ENCODE data around the gene TMIGD3.

GRCh38 chr1:111483166-111483565 is 20.3 kb downstream of the TMIGD3 start:
- TF ChIP-seq CTCF (optimal IDR thresholded peaks at IDR 0.05 in 1 of 3, IDR thresholded peaks at IDR 0.05 in 1 of 3, conservative IDR thresholded peaks at IDR 0.05 in 1 of 3; ENCODE audit: extremely low read depth in 1 of 3, insufficient read depth in 2 of 3, low read length in 3 of 3) = no peak
- no peak for TF ChIP-seq EZH2 (IDR thresholded peaks at IDR 0.05; ENCODE audit: low read length)
